ENCODE data around the gene NDUFA7. TPM values are rescaled to one million over a fixed set of nuclear protein-coding genes. Genes with fewer than 3 reads are reported as not detected.
A peak's percentile ranks its signal among the peaks of the same experiment; 100 is the strongest.

Gene NDUFA7
- polyA plus RNA-seq, 3 donors: 49.9 to 153 (median 133) TPM

DNA sequence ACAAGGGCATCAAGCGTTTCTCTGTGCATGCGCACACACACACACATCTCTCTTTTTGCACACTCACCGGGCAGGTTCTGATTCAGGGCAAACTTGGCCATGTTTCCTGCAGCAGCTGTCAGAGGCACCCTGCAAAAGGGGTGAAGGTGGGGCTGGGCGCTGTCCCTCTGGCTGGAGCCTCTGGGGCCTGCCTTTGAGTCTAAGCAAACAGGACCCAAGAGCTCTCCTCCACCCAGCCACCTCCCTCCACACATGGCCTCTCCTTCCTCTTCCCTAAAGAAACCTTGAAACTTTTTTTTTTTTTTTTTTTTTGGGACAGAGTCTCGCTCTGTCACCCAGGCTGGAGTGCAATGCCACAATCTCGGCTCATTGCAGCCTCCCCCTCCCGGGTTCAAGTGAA is 16.6 kb upstream of the NDUFA7 start:
- H3K36me3 Mint-ChIP-seq: no peaks in the 10 kb centered on the region
- DNase-seq: no peak
- H4K20me1 ChIP-seq (ENCODE audit: insufficient read depth, low read length): no peaks in the 10 kb centered on the region
- no peaks in the 10 kb centered on the region for H3K79me2 ChIP-seq (ENCODE audit: insufficient read depth, low read length)
- peaks cover 42 to 69% of the 10 kb centered on the region in 2 donors for H3K27me3 ChIP-seq (ENCODE audit: control insufficient read depth in 2 of 2, insufficient read depth in 2 of 2, low read length in 2 of 2)
- no peak overlapping the region for H3K4me3 ChIP-seq (replicated peaks in 1 of 3; ENCODE audit: low read depth in 2 of 3, low read length in 3 of 3)
- H3K4me3 Mint-ChIP-seq: peak overlapping the region in 1 of 2 donors; percentile 67
- no peak overlapping the region for H2AFZ ChIP-seq (ENCODE audit: insufficient read depth, low read depth, low read length, poor library complexity, severe bottlenecking)
- H3K27ac ChIP-seq (ENCODE audit: low read depth in 1 of 2, low read length in 2 of 2): no peak overlapping the region
- H3K36me3 ChIP-seq (replicated peaks in 1 of 2; ENCODE audit: control insufficient read depth in 1 of 2, insufficient read depth in 2 of 2, low read length in 2 of 2): no peaks in the 10 kb centered on the region
- peaks cover 80 to 88% (median 86%) of the 10 kb centered on the region in 3 donors for H3K27me3 Mint-ChIP-seq (ENCODE audit: low read depth in 3 of 3)
- H3K4me1 Mint-ChIP-seq: peaks cover 6% of the 10 kb centered on the region
- H3K9ac ChIP-seq (ENCODE audit: insufficient read depth, low read length, poor library complexity, severe bottlenecking): no peak overlapping the region
- peaks cover 0 to 9% of the 10 kb centered on the region in 2 donors for H3K9me3 ChIP-seq (replicated peaks in 1 of 2; ENCODE audit: control insufficient read depth in 1 of 2, insufficient read depth in 1 of 2, low read length in 2 of 2)
- H3K27ac Mint-ChIP-seq: peak overlapping the region in 2 of 7 donors; percentile 55 to 57
- peaks cover 0 to 16% (median 2%) of the 10 kb centered on the region in 7 donors for H3K9me3 Mint-ChIP-seq
- H3K4me2 ChIP-seq (replicated peaks; ENCODE audit: extremely low read depth, low read length, poor library complexity, severe bottlenecking): no peak overlapping the region
- intact Hi-C loops (cut with micrococcal nuclease): no loop called here
- 80% methylated on average over 2 of the region's 7 CpGs for WGBS (ENCODE audit: insufficient coverage)
- TF ChIP-seq, protein P1, sequence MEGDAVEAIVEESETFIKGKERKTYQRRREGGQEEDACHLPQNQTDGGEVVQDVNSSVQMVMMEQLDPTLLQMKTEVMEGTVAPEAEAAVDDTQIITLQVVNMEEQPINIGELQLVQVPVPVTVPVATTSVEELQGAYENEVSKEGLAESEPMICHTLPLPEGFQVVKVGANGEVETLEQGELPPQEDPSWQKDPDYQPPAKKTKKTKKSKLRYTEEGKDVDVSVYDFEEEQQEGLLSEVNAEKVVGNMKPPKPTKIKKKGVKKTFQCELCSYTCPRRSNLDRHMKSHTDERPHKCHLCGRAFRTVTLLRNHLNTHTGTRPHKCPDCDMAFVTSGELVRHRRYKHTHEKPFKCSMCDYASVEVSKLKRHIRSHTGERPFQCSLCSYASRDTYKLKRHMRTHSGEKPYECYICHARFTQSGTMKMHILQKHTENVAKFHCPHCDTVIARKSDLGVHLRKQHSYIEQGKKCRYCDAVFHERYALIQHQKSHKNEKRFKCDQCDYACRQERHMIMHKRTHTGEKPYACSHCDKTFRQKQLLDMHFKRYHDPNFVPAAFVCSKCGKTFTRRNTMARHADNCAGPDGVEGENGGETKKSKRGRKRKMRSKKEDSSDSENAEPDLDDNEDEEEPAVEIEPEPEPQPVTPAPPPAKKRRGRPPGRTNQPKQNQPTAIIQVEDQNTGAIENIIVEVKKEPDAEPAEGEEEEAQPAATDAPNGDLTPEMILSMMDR (IDR thresholded peaks at IDR 0.05): no peak
- H3K4me1 ChIP-seq (ENCODE audit: control insufficient read depth in 1 of 2, insufficient read depth in 2 of 2, low read length in 2 of 2): peaks cover 2 to 14% of the 10 kb centered on the region in 2 donors

DNA sequence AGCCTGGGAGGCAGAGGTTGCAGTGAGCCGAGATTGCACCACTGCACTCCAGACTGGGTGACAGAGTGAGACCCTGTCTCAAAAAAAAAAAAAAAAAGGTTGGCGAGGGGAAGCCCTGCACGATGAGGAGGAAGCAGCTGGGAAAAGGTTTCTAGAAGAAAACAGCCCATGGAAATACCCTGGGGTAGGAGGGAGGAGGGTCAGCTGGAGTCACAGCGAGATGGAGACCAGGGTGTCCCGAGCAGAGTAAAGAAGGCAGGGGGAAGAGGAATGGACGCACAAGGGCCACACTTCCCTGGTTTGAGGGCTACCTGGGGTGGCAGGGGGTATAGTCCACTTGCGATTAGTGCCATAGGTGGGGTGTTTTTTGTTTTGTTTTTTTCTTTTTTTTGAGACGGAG is 15.5 kb upstream of the NDUFA7 start:
- no peaks in the 10 kb centered on the region for H3K36me3 ChIP-seq (replicated peaks in 1 of 2; ENCODE audit: control insufficient read depth in 1 of 2, insufficient read depth in 2 of 2, low read length in 2 of 2)
- H3K9ac ChIP-seq (ENCODE audit: insufficient read depth, low read length, poor library complexity, severe bottlenecking): no peak overlapping the region
- H3K4me2 ChIP-seq (replicated peaks; ENCODE audit: extremely low read depth, low read length, poor library complexity, severe bottlenecking): no peak overlapping the region
- no peaks in the 10 kb centered on the region for H3K79me2 ChIP-seq (ENCODE audit: insufficient read depth, low read length)
- intact Hi-C loops (cut with micrococcal nuclease): no loop called here
- Mint-ChIP-seq H3K4me1 (peaks cover 6% of the 10 kb centered on the region), H3K27ac (peak overlapping the region in 1 of 7 donors; percentile 14), H3K9me3 (peaks cover 0 to 10% (median 2%) of the 10 kb centered on the region in 7 donors), H3K4me3 (peak overlapping the region in 1 of 2 donors; percentile 67), H3K36me3 (no peaks in the 10 kb centered on the region), H3K27me3 (ENCODE audit: low read depth in 3 of 3) (peaks cover 76 to 85% (median 84%) of the 10 kb centered on the region in 3 donors)
- TF ChIP-seq, protein P1 (IDR thresholded peaks at IDR 0.05): no peak
- H3K4me3 ChIP-seq (replicated peaks in 1 of 3; ENCODE audit: low read depth in 2 of 3, low read length in 3 of 3): no peak overlapping the region
- DNase-seq: no peak
- H2AFZ ChIP-seq (ENCODE audit: insufficient read depth, low read depth, low read length, poor library complexity, severe bottlenecking): no peak overlapping the region
- no peak overlapping the region for H3K27ac ChIP-seq (ENCODE audit: low read depth in 1 of 2, low read length in 2 of 2)
- WGBS (ENCODE audit: insufficient coverage): 7% methylated on average over 3 of the region's 8 CpGs
- peaks cover 0 to 9% of the 10 kb centered on the region in 2 donors for H3K9me3 ChIP-seq (replicated peaks in 1 of 2; ENCODE audit: control insufficient read depth in 1 of 2, insufficient read depth in 1 of 2, low read length in 2 of 2)
- no peaks in the 10 kb centered on the region for H4K20me1 ChIP-seq (ENCODE audit: insufficient read depth, low read length)
- H3K4me1 ChIP-seq (ENCODE audit: control insufficient read depth in 1 of 2, insufficient read depth in 2 of 2, low read length in 2 of 2): peaks cover 0 to 12% of the 10 kb centered on the region in 2 donors
- peaks cover 33 to 60% of the 10 kb centered on the region in 2 donors for H3K27me3 ChIP-seq (ENCODE audit: control insufficient read depth in 2 of 2, insufficient read depth in 2 of 2, low read length in 2 of 2)

All from CD14-positive monocyte (primary cell).